ENCODE results near the gene MCCD1.

The MCCD1 gene

DNA sequence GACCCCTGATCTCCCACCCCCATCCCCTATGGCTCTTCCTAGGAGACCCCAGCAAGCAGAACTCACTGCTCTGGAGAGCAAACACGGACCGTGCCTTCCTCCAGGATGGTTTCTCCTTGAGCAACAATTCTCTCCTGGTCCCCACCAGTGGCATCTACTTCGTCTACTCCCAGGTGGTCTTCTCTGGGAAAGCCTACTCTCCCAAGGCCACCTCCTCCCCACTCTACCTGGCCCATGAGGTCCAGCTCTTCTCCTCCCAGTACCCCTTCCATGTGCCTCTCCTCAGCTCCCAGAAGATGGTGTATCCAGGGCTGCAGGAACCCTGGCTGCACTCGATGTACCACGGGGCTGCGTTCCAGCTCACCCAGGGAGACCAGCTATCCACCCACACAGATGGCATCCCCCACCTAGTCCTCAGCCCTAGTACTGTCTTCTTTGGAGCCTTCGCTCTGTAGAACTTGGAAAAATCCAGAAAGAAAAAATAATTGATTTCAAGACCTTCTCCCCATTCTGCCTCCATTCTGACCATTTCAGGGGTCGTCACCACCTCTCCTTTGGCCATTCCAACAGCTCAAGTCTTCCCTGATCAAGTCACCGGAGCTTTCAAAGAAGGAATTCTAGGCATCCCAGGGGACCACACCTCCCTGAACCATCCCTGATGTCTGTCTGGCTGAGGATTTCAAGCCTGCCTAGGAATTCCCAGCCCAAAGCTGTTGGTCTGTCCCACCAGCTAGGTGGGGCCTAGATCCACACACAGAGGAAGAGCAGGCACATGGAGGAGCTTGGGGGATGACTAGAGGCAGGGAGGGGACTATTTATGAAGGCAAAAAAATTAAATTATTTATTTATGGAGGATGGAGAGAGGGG, 44.7 kb downstream of the MCCD1 start:
- no peak for DNase-seq

DNA sequence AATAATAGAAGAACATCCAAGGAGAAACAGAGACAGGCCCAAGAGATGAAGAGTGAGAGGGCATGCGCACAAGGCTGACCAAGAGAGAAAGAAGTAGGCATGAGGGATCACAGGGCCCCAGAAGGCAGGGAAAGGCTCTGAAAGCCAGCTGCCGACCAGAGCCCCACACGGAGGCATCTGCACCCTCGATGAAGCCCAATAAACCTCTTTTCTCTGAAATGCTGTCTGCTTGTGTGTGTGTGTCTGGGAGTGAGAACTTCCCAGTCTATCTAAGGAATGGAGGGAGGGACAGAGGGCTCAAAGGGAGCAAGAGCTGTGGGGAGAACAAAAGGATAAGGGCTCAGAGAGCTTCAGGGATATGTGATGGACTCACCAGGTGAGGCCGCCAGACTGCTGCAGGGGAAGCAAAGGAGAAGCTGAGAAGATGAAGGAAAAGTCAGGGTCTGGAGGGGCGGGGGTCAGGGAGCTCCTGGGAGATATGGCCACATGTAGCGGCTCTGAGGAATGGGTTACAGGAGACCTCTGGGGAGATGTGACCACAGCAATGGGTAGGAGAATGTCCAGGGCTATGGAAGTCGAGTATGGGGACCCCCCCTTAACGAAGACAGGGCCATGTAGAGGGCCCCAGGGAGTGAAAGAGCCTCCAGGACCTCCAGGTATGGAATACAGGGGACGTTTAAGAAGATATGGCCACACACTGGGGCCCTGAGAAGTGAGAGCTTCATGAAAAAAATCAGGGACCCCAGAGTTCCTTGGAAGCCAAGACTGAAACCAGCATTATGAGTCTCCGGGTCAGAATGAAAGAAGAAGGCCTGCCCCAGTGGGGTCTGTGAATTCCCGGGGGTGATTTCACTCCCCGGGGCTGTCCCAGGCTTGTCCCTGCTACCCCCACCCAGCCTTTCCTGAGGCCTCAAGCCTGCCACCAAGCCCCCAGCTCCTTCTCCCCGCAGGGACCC, 45.6 kb downstream of the MCCD1 start:
- no peak for DNase-seq

DNA sequence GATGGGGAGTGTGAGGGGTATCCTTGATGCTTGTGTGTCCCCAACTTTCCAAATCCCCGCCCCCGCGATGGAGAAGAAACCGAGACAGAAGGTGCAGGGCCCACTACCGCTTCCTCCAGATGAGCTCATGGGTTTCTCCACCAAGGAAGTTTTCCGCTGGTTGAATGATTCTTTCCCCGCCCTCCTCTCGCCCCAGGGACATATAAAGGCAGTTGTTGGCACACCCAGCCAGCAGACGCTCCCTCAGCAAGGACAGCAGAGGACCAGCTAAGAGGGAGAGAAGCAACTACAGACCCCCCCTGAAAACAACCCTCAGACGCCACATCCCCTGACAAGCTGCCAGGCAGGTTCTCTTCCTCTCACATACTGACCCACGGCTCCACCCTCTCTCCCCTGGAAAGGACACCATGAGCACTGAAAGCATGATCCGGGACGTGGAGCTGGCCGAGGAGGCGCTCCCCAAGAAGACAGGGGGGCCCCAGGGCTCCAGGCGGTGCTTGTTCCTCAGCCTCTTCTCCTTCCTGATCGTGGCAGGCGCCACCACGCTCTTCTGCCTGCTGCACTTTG, 46.7 kb downstream of the MCCD1 start, which contains the start of gene TNF:
Gene TNF (plus strand): TSS at position 231 of the 567 bp plus-strand sequence. CDS start 177 bp downstream, at position 408.
- no peak for DNase-seq

DNA sequence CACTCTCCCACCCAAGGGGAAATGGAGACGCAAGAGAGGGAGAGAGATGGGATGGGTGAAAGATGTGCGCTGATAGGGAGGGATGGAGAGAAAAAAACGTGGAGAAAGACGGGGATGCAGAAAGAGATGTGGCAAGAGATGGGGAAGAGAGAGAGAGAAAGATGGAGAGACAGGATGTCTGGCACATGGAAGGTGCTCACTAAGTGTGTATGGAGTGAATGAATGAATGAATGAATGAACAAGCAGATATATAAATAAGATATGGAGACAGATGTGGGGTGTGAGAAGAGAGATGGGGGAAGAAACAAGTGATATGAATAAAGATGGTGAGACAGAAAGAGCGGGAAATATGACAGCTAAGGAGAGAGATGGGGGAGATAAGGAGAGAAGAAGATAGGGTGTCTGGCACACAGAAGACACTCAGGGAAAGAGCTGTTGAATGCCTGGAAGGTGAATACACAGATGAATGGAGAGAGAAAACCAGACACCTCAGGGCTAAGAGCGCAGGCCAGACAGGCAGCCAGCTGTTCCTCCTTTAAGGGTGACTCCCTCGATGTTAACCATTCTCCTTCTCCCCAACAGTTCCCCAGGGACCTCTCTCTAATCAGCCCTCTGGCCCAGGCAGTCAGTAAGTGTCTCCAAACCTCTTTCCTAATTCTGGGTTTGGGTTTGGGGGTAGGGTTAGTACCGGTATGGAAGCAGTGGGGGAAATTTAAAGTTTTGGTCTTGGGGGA, 47.4 kb downstream of the MCCD1 start:
- no peak for DNase-seq

DNA sequence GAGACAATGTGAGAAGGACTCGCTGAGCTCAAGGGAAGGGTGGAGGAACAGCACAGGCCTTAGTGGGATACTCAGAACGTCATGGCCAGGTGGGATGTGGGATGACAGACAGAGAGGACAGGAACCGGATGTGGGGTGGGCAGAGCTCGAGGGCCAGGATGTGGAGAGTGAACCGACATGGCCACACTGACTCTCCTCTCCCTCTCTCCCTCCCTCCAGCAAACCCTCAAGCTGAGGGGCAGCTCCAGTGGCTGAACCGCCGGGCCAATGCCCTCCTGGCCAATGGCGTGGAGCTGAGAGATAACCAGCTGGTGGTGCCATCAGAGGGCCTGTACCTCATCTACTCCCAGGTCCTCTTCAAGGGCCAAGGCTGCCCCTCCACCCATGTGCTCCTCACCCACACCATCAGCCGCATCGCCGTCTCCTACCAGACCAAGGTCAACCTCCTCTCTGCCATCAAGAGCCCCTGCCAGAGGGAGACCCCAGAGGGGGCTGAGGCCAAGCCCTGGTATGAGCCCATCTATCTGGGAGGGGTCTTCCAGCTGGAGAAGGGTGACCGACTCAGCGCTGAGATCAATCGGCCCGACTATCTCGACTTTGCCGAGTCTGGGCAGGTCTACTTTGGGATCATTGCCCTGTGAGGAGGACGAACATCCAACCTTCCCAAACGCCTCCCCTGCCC, 48.3 kb downstream of the MCCD1 start:
- no peak for DNase-seq

DNA sequence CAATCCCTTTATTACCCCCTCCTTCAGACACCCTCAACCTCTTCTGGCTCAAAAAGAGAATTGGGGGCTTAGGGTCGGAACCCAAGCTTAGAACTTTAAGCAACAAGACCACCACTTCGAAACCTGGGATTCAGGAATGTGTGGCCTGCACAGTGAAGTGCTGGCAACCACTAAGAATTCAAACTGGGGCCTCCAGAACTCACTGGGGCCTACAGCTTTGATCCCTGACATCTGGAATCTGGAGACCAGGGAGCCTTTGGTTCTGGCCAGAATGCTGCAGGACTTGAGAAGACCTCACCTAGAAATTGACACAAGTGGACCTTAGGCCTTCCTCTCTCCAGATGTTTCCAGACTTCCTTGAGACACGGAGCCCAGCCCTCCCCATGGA, 48.8 kb downstream of the MCCD1 start:
- DNase-seq: no peak

DNA sequence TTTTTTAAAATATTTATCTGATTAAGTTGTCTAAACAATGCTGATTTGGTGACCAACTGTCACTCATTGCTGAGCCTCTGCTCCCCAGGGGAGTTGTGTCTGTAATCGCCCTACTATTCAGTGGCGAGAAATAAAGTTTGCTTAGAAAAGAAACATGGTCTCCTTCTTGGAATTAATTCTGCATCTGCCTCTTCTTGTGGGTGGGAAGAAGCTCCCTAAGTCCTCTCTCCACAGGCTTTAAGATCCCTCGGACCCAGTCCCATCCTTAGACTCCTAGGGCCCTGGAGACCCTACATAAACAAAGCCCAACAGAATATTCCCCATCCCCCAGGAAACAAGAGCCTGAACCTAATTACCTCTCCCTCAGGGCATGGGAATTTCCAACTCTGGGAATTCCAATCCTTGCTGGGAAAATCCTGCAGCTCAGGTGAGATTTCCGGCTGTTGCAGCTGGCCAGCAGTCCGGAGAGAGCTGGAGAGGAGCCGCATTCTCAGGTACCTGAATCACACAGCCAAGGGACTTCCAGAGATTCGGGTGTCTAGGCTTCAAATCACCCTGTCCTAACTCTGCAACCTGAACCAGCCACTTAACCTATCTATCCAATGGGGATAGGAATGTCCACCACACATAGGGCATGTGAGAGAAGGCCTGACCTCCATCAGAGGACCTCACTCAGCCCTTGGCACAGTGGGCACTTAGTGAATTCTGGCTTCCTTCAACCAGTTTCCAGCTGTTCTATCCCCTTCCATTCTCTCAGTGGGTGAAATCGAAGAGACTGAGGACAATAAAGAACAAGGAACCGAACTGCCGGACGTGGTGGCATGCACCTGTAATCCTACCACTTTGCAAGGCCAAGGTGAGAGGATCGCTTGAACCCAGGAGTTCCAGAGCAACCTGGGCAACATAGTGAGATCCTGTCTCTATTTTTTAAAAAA, 49.7 kb downstream of the MCCD1 start:
- no peak for DNase-seq

DNA sequence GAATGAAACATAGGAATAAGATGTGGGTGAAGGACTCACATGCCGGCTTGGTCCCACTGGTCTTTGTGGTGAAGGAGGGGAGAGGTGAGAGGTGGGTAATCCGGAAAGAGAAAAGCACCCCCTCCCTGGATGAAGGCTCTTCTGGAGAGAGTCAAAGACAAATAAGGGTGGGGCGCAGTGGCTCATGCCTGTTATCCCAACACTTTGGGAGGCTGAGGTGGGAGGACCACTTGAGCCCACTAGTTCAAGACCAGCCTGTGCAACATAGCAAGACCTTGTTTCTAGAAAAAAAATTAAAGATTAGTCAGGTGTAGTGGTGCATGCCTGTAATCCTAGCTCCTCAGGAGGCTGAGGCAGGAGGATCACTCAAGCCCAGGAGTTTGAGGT, 50.4 kb downstream of the MCCD1 start:
- DNase-seq: no peak
